D341Med (cell line): Measurements from ENCODE around the gene JSRP1.

Experiments used
- DNase-seq: peaks from one replicate; pipeline ENCODE4 v3.0.0; 2012; ENCODE audit warnings: low spot score

Gene JSRP1

GRCh38 chr19:2216361-2217225, 39.6 kb downstream of the JSRP1 start:
- no peak for DNase-seq

GRCh38 chr19:2215281-2215751, 40.9 kb downstream of the JSRP1 start:
- DNase-seq = no peak

GRCh38 chr19:2214251-2214650, 42.0 kb downstream of the JSRP1 start:
- no peak for DNase-seq

GRCh38 chr19:2213799-2214198, 42.4 kb downstream of the JSRP1 start:
- no peak for DNase-seq

- DNase-seq = no peak
Measured at GRCh38 chr19:2212861-2213711, 43.1 kb downstream of the JSRP1 start.

- no peak for DNase-seq
Measured at GRCh38 chr19:2210987-2211740, 45.1 kb downstream of the JSRP1 start.

GRCh38 chr19:2210206-2210605, 46.0 kb downstream of the JSRP1 start:
- no peak for DNase-seq

GRCh38 chr19:2209408-2209807, 46.8 kb downstream of the JSRP1 start:
- no peak for DNase-seq

GRCh38 chr19:2208975-2209374, 47.2 kb downstream of the JSRP1 start:
- no peak for DNase-seq

GRCh38 chr19:2207991-2208860, 48.0 kb downstream of the JSRP1 start:
- no peak for DNase-seq

- DNase-seq = no peak
Measured at GRCh38 chr19:2207008-2207407, 49.2 kb downstream of the JSRP1 start.

GRCh38 chr19:2202366-2202765, 53.9 kb downstream of the JSRP1 start:
- DNase-seq = no peak
